H9 (cell line): ENCODE results near the gene POFUT2. TPM values are rescaled to one million over a fixed set of nuclear protein-coding genes. Genes with fewer than 3 reads are reported as not detected.

Experiments used
- DNase-seq: peaks from one replicate; pipeline ENCODE4 v3.0.0-alpha.2; 2017
- H2AFZ ChIP-seq: one replicate; pipeline ENCODE4 v1.6.1; 2013; ENCODE audit warnings: mild to moderate bottlenecking, low read length, control low read depth, moderate library complexity
- H2AK5ac ChIP-seq: 2 replicates; pipeline ENCODE4 v1.6.1; 2013; ENCODE audit warnings: low read length, control low read depth, mixed read lengths; ENCODE audit not compliant: insufficient read length
- H2BK120ac ChIP-seq: one replicate; pipeline ENCODE4 v1.6.1; 2013; ENCODE audit warnings: low read depth, mild to moderate bottlenecking, low read length, control low read depth, inconsistent platforms; ENCODE audit not compliant: poor library complexity, severe bottlenecking
- H2BK12ac ChIP-seq: 2 replicates; pipeline ENCODE4 v1.6.1; 2013; ENCODE audit warnings: low read length, control low read depth, mixed read lengths, low read depth; ENCODE audit not compliant: insufficient read length
- H2BK15ac ChIP-seq: 2 replicates; pipeline ENCODE4 v1.6.1; 2013; ENCODE audit warnings: low read depth, low read length, control low read depth
- H2BK20ac ChIP-seq: one replicate; pipeline ENCODE4 v1.6.1; 2013; ENCODE audit warnings: low read depth, mild to moderate bottlenecking, low read length, control low read depth, inconsistent platforms; ENCODE audit not compliant: poor library complexity, severe bottlenecking
- H2BK5ac ChIP-seq: 2 replicates; pipeline ENCODE4 v1.6.1; 2013; ENCODE audit warnings: low read length, control low read depth, mixed read lengths; ENCODE audit not compliant: insufficient read length
- H3K14ac ChIP-seq: 2 replicates; pipeline ENCODE4 v1.6.1; 2013; ENCODE audit warnings: low read length, control low read depth; ENCODE audit not compliant: insufficient read depth
- H3K18ac ChIP-seq: 2 replicates; pipeline ENCODE4 v1.6.1; 2013; ENCODE audit warnings: low read depth, mild to moderate bottlenecking, mixed read lengths, low read length, control low read depth; ENCODE audit not compliant: insufficient read length
- H3K23ac ChIP-seq: 2 replicates; pipeline ENCODE4 v1.6.1; 2013; ENCODE audit warnings: low read length, control low read depth, mixed read lengths, low read depth; ENCODE audit not compliant: insufficient read length
- H3K23me2 ChIP-seq: 2 replicates; pipeline ENCODE4 v1.6.1; 2013; ENCODE audit warnings: low read depth, mild to moderate bottlenecking, mixed read lengths, low read length, control low read depth; ENCODE audit not compliant: insufficient read length, poor library complexity, severe bottlenecking
- H3K27ac ChIP-seq: 2 replicates; pipeline ENCODE4 v1.5.1; 2013; ENCODE audit warnings: low read length, control low read depth, mixed read lengths, low read depth; ENCODE audit not compliant: insufficient read length
- H3K27me3 ChIP-seq: 2 replicates; pipeline ENCODE4 v1.6.1; 2013; ENCODE audit warnings: low read length, control low read depth, inconsistent platforms; ENCODE audit not compliant: insufficient read depth
- H3K4ac ChIP-seq: 2 replicates; pipeline ENCODE4 v1.6.1; 2013; ENCODE audit warnings: low read depth, mild to moderate bottlenecking, control low read depth, inconsistent platforms, low read length, moderate library complexity
- H3K4me1 ChIP-seq: 2 replicates; pipeline ENCODE4 v1.6.1; 2013; ENCODE audit warnings: low read length, control low read depth, inconsistent platforms; ENCODE audit not compliant: insufficient read depth
- H3K4me2 ChIP-seq: 2 replicates; pipeline ENCODE4 v1.6.1; 2013; ENCODE audit warnings: low read length, control low read depth, mixed read lengths; ENCODE audit not compliant: insufficient read length, insufficient read depth
- H3K56ac ChIP-seq: 2 replicates; pipeline ENCODE4 v1.6.1; 2013; ENCODE audit warnings: low read depth, mild to moderate bottlenecking, mixed read lengths, low read length, control low read depth; ENCODE audit not compliant: insufficient read length
- H3K79me1 ChIP-seq: 2 replicates; pipeline ENCODE4 v1.6.1; 2013; ENCODE audit warnings: low read depth, mild to moderate bottlenecking, moderate library complexity, low read length, control low read depth, inconsistent platforms; ENCODE audit not compliant: insufficient read depth, poor library complexity, severe bottlenecking
- H3K79me2 ChIP-seq: 2 replicates; pipeline ENCODE4 v1.6.1; 2013; ENCODE audit warnings: low read length, control low read depth, inconsistent platforms; ENCODE audit not compliant: insufficient read depth
- H3K9ac ChIP-seq: 2 replicates; pipeline ENCODE4 v1.6.1; 2013; ENCODE audit warnings: low read length, control low read depth, mixed read lengths; ENCODE audit not compliant: insufficient read length; ENCODE audit errors: extremely low read depth
- H3K9me3 ChIP-seq: one replicate; pipeline ENCODE4 v1.6.1; 2013; ENCODE audit warnings: low read depth, low read length, inconsistent platforms; ENCODE audit not compliant: control insufficient read depth
- H3T11ph ChIP-seq: one replicate; pipeline ENCODE4 v1.6.1; 2013; ENCODE audit warnings: mild to moderate bottlenecking, low read length, control low read depth, inconsistent platforms
- H4K20me1 ChIP-seq: one replicate; pipeline ENCODE4 v1.6.1; 2013; ENCODE audit not compliant: control insufficient read depth, insufficient read length, insufficient read depth
- H4K5ac ChIP-seq: 2 replicates; pipeline ENCODE4 v1.6.1; 2013; ENCODE audit warnings: low read depth, mild to moderate bottlenecking, mixed read lengths, low read length, control low read depth; ENCODE audit not compliant: insufficient read length
- H4K8ac ChIP-seq: replicated peaks from 2 replicates; pipeline ENCODE4 v1.6.1; 2013; ENCODE audit warnings: low read length, control low read depth, mixed read lengths, low read depth; ENCODE audit not compliant: insufficient read length
- H4K91ac ChIP-seq: 2 replicates; pipeline ENCODE4 v1.6.1; 2013; ENCODE audit warnings: low read depth, mild to moderate bottlenecking, moderate library complexity, mixed read lengths, low read length, control low read depth; ENCODE audit not compliant: insufficient read length
- H3K27ac Mint-ChIP-seq, 3 experiments: 2 replicates in 2 of 3; 3 replicates in 1 of 3; pipeline ENCODE4 v1.8.0; 2020 to 2021; ENCODE audit warnings: mixed read lengths in 3 of 3, mild to moderate bottlenecking in 1 of 3, moderate library complexity in 1 of 3
- H3K27me3 Mint-ChIP-seq: 2 replicates; pipeline ENCODE4 v1.8.0; 2021; ENCODE audit warnings: low read depth, mild to moderate bottlenecking, moderate library complexity, mixed read lengths
- H3K36me3 Mint-ChIP-seq, 3 experiments: 2 replicates in 2 of 3; 3 replicates in 1 of 3; pipeline ENCODE4 v1.8.0; 2020 to 2021; ENCODE audit warnings: low read depth in 3 of 3, mixed read lengths in 3 of 3; ENCODE audit not compliant: insufficient read depth in 1 of 3
- H3K4me1 Mint-ChIP-seq, 2 experiments: 2 replicates each; pipeline ENCODE4 v1.8.0; 2020; ENCODE audit warnings: mixed read lengths in 2 of 2
- H3K4me3 Mint-ChIP-seq, 2 experiments: 2 replicates in 1 of 2; 3 replicates in 1 of 2; pipeline ENCODE4 v1.8.0; 2020 to 2021; ENCODE audit warnings: mild to moderate bottlenecking in 2 of 2, mixed read lengths in 2 of 2, moderate library complexity in 1 of 2
- H3K9me3 Mint-ChIP-seq, 2 experiments: 2 replicates in 1 of 2; 3 replicates in 1 of 2; pipeline ENCODE4 v1.8.0; 2020; ENCODE audit warnings: mild to moderate bottlenecking in 2 of 2, mixed read lengths in 2 of 2, moderate library complexity in 1 of 2
- CTCF ChIP-seq: fragments of 200-600 bp; sonication (generic); conservative IDR thresholded peaks from 3 replicates; pipeline ENCODE4 v1.8.0; 2021; ENCODE audit warnings: antibody characterized with exemption, mild to moderate bottlenecking
- WGBS: extraction: QIAGEN DNeasy Blood & Tissue Kit; methylation state at CpG from one replicate; pipeline ENCODE4 v1.1.7; 2013; ENCODE audit warnings: missing lambda C conversion rate, low lambda C conversion rate, mixed read lengths; ENCODE audit not compliant: insufficient read length; ENCODE audit errors: extremely low coverage; 5-methylcytosine and 5-hydroxymethylcytosine counted together
- total RNA-seq: library from RNA; stranded (reverse); gene quantifications from 2 replicates; pipeline ENCODE4 v1.2.1, GENCODE V29; 2021

POFUT2 gene
- total RNA-seq, 1 experiment from 2014 or later: 34.8 TPM

DNA sequence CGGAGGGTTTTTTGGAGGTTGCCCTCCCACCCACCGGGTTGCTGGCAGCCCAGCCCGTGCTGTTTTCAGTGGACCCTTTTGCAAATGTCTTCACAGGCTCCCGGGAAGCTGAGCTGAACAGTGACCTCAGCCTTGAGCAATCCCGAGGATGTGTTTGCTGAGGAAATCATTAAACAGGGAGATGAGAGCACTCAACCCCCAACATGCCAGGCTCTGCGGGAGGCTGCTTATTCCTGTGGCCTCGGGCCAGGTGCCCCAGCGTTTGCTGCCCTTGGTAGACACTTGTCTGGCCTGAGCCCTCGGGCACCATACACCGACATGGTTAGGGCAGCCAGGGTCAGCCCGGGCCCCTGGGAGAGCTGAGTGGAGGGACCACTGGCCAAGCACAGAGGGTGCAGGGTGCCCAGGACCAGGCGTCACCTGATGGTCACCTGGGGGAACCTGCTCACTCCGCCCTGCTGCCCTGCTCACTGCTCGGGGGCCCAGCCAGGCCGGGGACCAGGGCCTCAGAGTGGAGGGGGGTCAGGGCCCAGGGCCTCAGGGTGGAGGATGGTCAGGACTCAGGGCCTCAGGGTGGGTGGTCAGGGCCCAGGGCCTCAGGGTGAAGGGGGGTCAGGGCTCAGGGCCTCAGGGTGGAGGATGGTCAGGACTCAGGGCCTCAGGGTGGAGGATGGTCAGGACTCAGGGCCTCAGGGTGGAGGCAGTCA is 42.5 kb upstream of the POFUT2 start:
- H4K20me1 ChIP-seq: no peaks in the 10 kb centered on the region
- H2BK15ac ChIP-seq: no peak overlapping the region
- no peaks in the 10 kb centered on the region for H3K23me2 ChIP-seq
- H3K14ac ChIP-seq: peak overlapping the region; percentile 52; the same call in 1 of the 2 replicates
- H3K23ac ChIP-seq: no peak overlapping the region
- peak; percentile 47 for DNase-seq
- no peak overlapping the region for H4K8ac ChIP-seq
- no peak overlapping the region for H4K5ac ChIP-seq
- WGBS: no CpG with 5 or more reads among the region's 15 CpGs
- H3K4ac ChIP-seq: no peak overlapping the region; the same call in 1 of the 2 replicates
- no peak overlapping the region for H2AK5ac ChIP-seq
- H3K4me2 ChIP-seq: no peak overlapping the region
- H3K9ac ChIP-seq: no peak overlapping the region
- no peak overlapping the region for H4K91ac ChIP-seq
- no peaks in the 10 kb centered on the region for H3K79me2 ChIP-seq
- H3K18ac ChIP-seq: peak overlapping the region; percentile 21
- Mint-ChIP-seq H3K4me1 (peaks cover 44 to 54% of the 10 kb centered on the region in 2 experiments), H3K36me3 (no peaks in the 10 kb centered on the region), H3K4me3 (no peak overlapping the region), H3K27me3 (peaks cover 13% of the 10 kb centered on the region), H3K9me3 (no peaks in the 10 kb centered on the region; a peak in 2 of 5 replicates), H3K27ac (peak overlapping the region; percentile 76 to 93 (median 85); a peak in 4 of 7 replicates)
- H3K27ac ChIP-seq: no peak overlapping the region
- no peak overlapping the region for H3T11ph ChIP-seq
- H2BK12ac ChIP-seq: no peak overlapping the region
- peaks cover 2% of the 10 kb centered on the region; the same call in 1 of the 2 replicates for H3K4me1 ChIP-seq
- H3K79me1 ChIP-seq: no peaks in the 10 kb centered on the region
- no peak for TF ChIP-seq CTCF
- no peak overlapping the region for H2AFZ ChIP-seq
- no peak overlapping the region for H2BK120ac ChIP-seq
- H3K9me3 ChIP-seq: no peaks in the 10 kb centered on the region
- H3K56ac ChIP-seq: no peak overlapping the region
- H2BK20ac ChIP-seq: no peak overlapping the region
- no peaks in the 10 kb centered on the region for H3K27me3 ChIP-seq
- H2BK5ac ChIP-seq: no peak overlapping the region
